Adrenal gland (tissue), 12 donors: ENCODE measurements around the gene ADGRD2. TPM values are rescaled to one million over a fixed set of nuclear protein-coding genes. Genes with fewer than 3 reads are reported as not detected.

ENCODE experiments used
- DNase-seq, 7 donors: peaks; one replicate each; pipeline ENCODE4 v3.0.0-alpha.2; 2019 to 2020
- H3K27ac ChIP-seq, 5 donors: fragments of 200-600 bp; sonication (generic) in 4 of 5; 1 replicate in 3 of 5; 2 replicates in 2 of 5; pipeline versions ENCODE4 v1.5.1 to v1.8.0; 2016 to 2020; ENCODE audit warnings: mild to moderate bottlenecking in 1 of 5
- H3K27me3 ChIP-seq: fragments of 200-600 bp; 2 replicates; pipeline ENCODE4 v1.8.0; 2021
- H3K36me3 ChIP-seq, 2 donors: fragments of 200-600 bp; replicated peaks in 1 of 2; 1 replicate in 1 of 2; 2 replicates in 1 of 2; pipeline versions ENCODE4 v1.5.1 to v1.8.0; 2018 to 2022
- H3K4me1 ChIP-seq, 2 donors: fragments of 200-600 bp; replicated peaks in 1 of 2; 1 replicate in 1 of 2; 2 replicates in 1 of 2; pipeline versions ENCODE4 v1.5.1 to v1.8.0; 2018 to 2021
- H3K4me3 ChIP-seq, 4 donors: fragments of 200-600 bp; sonication (generic) in 3 of 4; one replicate each; pipeline ENCODE4 v1.5.1; 2016 to 2018
- H3K9me3 ChIP-seq, 3 donors: fragments of 200-600 bp; sonication (generic) in 1 of 3; replicated peaks in 1 of 3; 1 replicate in 2 of 3; 2 replicates in 1 of 3; pipeline versions ENCODE4 v1.5.1 to v1.8.0; 2016 to 2021
- CTCF ChIP-seq, 6 experiments: fragments of 450-650 bp in 4 of 6; fragments of 200-600 bp in 2 of 6; sonication (generic) in 1 of 6; IDR thresholded peaks; 1 replicate in 5 of 6; 2 replicates in 1 of 6; pipeline versions ENCODE4 v1.5.1 to v1.8.0; 2016 to 2021; ENCODE audit warnings: antibody characterized with exemption in 6 of 6, mild to moderate bottlenecking in 2 of 6, moderate library complexity in 1 of 6
- POLR2A ChIP-seq, 2 donors: fragments of 450-650 bp; IDR thresholded peaks; one replicate each; pipeline ENCODE4 v1.6.1; 2017; ENCODE audit warnings: antibody characterized with exemption in 2 of 2, mild to moderate bottlenecking in 2 of 2, moderate library complexity in 1 of 2
- WGBS, 4 donors: extraction: QIAGEN DNeasy Blood & Tissue Kit in 2 of 4; methylation state at CpG; one replicate each; pipeline versions ENCODE4 v1.1.5 to v1.1.7; 2013 to 2017; 5-methylcytosine and 5-hydroxymethylcytosine counted together
- intact Hi-C, 2 donors: fragments of 100-400 bp; cut with DNase I; formaldehyde crosslinking; loops; one replicate each; pipeline versions ENCODE4 v1.14.1 to v1.15.0; 2022 to 2023
- polyA plus RNA-seq, 3 donors: library from polyadenylated mRNA; stranded (reverse); fragments of 200-250 nt in 2 of 3; fragments of 350-450 nt in 1 of 3; fragmentation: Illumina TruSeq in 1 of 3; extraction: RNeasy Lipid Tissue Mini Kit (QIAGEN cat#74804) in 1 of 3; gene quantifications; one replicate each; pipeline ENCODE4 v1.2.3, GENCODE V29; 2013 to 2014
- total RNA-seq, 9 donors: library from RNA; depleted of rRNA in 4 of 9; stranded (reverse); fragments of >200 nt in 4 of 9; fragments of 120-200 nt in 1 of 9; fragmentation: NEBNext Ultra II Directional in 1 of 9; extraction: Animal tissue kit (Norgen Biotek cat#: 25700) in 1 of 9; gene quantifications; one replicate each; pipeline versions ENCODE4 v1.1.0 to v1.2.4, GENCODE V29; 2013 to 2023
- donor health status: healthy with polysubstance abuse.
- donor health status: Bipolar disorder and iron deficiency.
- donor health status: DM: yes; HTN: yes; CAD: no.
- donor health status: DM: no; HTN: no; CAD: no.
- donor health status: DM: no; HTN: no; CAD: no.
- donor health status: DM: yes; HTN: yes; CAD: no.

The ADGRD2 gene
- total and polyA plus RNA-seq, 12 donors = 0.16 to 4.4 (median 0.46) TPM; not detected in 4

- H3K9me3 ChIP-seq = no peaks in the 10 kb centered on the region
- TF ChIP-seq POLR2A (IDR thresholded peaks at IDR 0.05) (no peak), CTCF (IDR thresholded peaks at IDR 0.05) (no peak)
- H3K27me3 ChIP-seq = peaks cover 7% of the 10 kb centered on the region
- H3K4me3 ChIP-seq = no peak overlapping the region
- intact Hi-C loops = loop anchor here in 1 of 2 donors (5.0 kb wide), 1 partner anchor 54 kb away; no protein-coding TSS in a partner anchor
- DNase-seq = peak in 1 of 7 donors; percentile 12
- H3K4me1 ChIP-seq = peaks cover 8 to 14% of the 10 kb centered on the region in 2 donors
- WGBS, 4 donors = 69 to 90% (median 77%) methylated on average over 5 to 14 of the region's 14 CpGs
- H3K27ac ChIP-seq = no peak overlapping the region
- H3K36me3 ChIP-seq = no peaks in the 10 kb centered on the region
These were observed 25.8 kb downstream of the ADGRD2 start for GRCh38 chr9:124475868-124476690.

- TF ChIP-seq POLR2A (IDR thresholded peaks at IDR 0.05) (no peak), CTCF (IDR thresholded peaks at IDR 0.05) (no peak)
- peaks cover 7% of the 10 kb centered on the region for H3K27me3 ChIP-seq
- no peaks in the 10 kb centered on the region for H3K36me3 ChIP-seq
- no peak overlapping the region for H3K27ac ChIP-seq
- intact Hi-C loops = loop anchor here in 1 of 2 donors (5.0 kb wide), 1 partner anchor 55 kb away; no protein-coding TSS in a partner anchor
- peak in 1 of 7 donors; percentile 26 for DNase-seq
- no peaks in the 10 kb centered on the region for H3K9me3 ChIP-seq
- H3K4me3 ChIP-seq = peak overlapping the region in 1 of 4 donors; percentile 30
- WGBS, 4 donors = 44 to 50% (median 44%) methylated on average over 2 to 19 of the region's 19 CpGs; no CpG with 5 or more reads in 1 of the 4 donors
- H3K4me1 ChIP-seq = peaks cover 8 to 14% of the 10 kb centered on the region in 2 donors
These were observed 27.0 kb downstream of the ADGRD2 start for GRCh38 chr9:124477211-124477647.

- peaks cover 8 to 14% of the 10 kb centered on the region in 2 donors for H3K4me1 ChIP-seq
- H3K4me3 ChIP-seq = peak overlapping the region in 1 of 4 donors; percentile 30
- H3K27ac ChIP-seq = no peak overlapping the region
- no peaks in the 10 kb centered on the region for H3K9me3 ChIP-seq
- intact Hi-C loops = loop anchor here in 1 of 2 donors (5.0 kb wide), 1 partner anchor 55 kb away; no protein-coding TSS in a partner anchor
- no peak for TF ChIP-seq POLR2A (IDR thresholded peaks at IDR 0.05)
- TF ChIP-seq CTCF (IDR thresholded peaks at IDR 0.05) = no peak
- WGBS, 4 donors = 5 to 60% (median 6%) methylated on average over 1 to 48 of the region's 53 CpGs
- DNase-seq = peak in 2 of 7 donors; percentile 16 to 26
- no peaks in the 10 kb centered on the region for H3K36me3 ChIP-seq
- H3K27me3 ChIP-seq = peaks cover 7% of the 10 kb centered on the region
These were observed 27.5 kb downstream of the ADGRD2 start for GRCh38 chr9:124477648-124478285.

- Histone ChIP-seq H3K4me1 (peaks cover 8 to 14% of the 10 kb centered on the region in 2 donors), H3K36me3 (no peaks in the 10 kb centered on the region), H3K4me3 (no peak overlapping the region), H3K27me3 (peaks cover 7% of the 10 kb centered on the region), H3K9me3 (no peaks in the 10 kb centered on the region), H3K27ac (no peak overlapping the region)
- TF ChIP-seq POLR2A (IDR thresholded peaks at IDR 0.05) (no peak), CTCF (IDR thresholded peaks at IDR 0.05) (no peak)
- WGBS, 4 donors = 38 to 48% (median 43%) methylated on average over 9 to 12 of the region's 12 CpGs
- intact Hi-C loops = loop anchor here in 1 of 2 donors (5.0 kb wide), 1 partner anchor 56 kb away; no protein-coding TSS in a partner anchor
- peak in 2 of 7 donors; percentile 47 for DNase-seq
These were observed 28.1 kb downstream of the ADGRD2 start for GRCh38 chr9:124478354-124478753.
